ENCODE measurements around the gene MAK. TPM values are rescaled to one million over a fixed set of nuclear protein-coding genes. Genes with fewer than 3 reads are reported as not detected.
A peak's percentile ranks its signal among the peaks of the same experiment; 100 is the strongest.

Gene MAK
- total and polyA plus RNA-seq, 2 of the 13 experiments (the other 11 are each of a cell fraction or from before 2014, with no cell fraction given), result 0.04 TPM; not detected in 1

DNA sequence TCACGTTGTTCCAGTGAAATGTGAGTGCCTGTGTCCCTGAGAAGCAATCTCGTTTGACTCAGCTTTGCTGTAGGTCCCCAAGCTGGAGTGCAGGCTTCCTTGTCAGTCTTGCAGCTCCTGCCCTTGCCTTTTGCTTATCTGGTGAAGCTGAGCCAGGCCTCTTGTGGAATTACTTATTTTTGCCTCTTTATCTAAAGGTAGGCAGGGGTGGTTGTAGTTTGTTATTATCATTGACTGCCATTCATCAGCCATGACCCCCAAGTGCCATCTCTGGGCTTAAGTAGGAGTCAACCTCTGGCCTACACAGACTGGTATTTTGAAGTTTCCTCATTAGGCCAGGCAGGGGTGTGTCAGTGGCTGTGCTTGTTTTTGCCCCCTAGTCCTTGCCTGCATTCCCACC, 88.6 kb downstream of the MAK start:
- peak overlapping the region; percentile 94; the same call in 1 of the 2 replicates for H3K9ac ChIP-seq (ENCODE audit: insufficient read depth, low read depth, low read length)
- FAIRE-seq, result no peak
- CTCF ChIA-PET (ENCODE audit: low intra/inter-chr PET ratio, low total read pairs), result no interaction called here

GRCh38 chr6:10747251-10747972, 90.9 kb downstream of the MAK start, which contains the start of gene TMEM14B:
TMEM14B (plus strand) TSS chr6:10747805; CDS start chr6:10749246, 1,441 bp downstream.
- Histone ChIP-seq H3K36me3 (replicated peaks in 1 of 2; ENCODE audit: control insufficient read depth in 1 of 2, insufficient read depth in 2 of 2, low read length in 2 of 2) (peaks cover 9 to 21% of the 10 kb centered on the region in 2 experiments; a peak in 4 of 5 replicates), H2AFZ (ENCODE audit: low read length) (peak within 1 kb of the TSS; percentile 48), H3K4me2 (ENCODE audit: low read depth, low read length) (peak within 1 kb of the TSS; percentile 90), H4K20me1 (ENCODE audit: insufficient read depth, low read length) (no peaks in the 10 kb centered on the region), H3K4me1 (ENCODE audit: insufficient read depth, low read length) (peaks cover 29% of the 10 kb centered on the region), H3K9ac (ENCODE audit: insufficient read depth, low read depth, low read length) (peak within 1 kb of the TSS; percentile 94), H3K27me3 (ENCODE audit: control insufficient read depth in 1 of 2, insufficient read depth in 2 of 2, low read length in 2 of 2) (no peaks in the 10 kb centered on the region), H3K79me2 (ENCODE audit: insufficient read depth, low read length) (peaks cover 39% of the 10 kb centered on the region), H3K27ac (ENCODE audit: extremely low read length, insufficient read depth, low read length) (peak within 1 kb of the TSS; percentile 75), H3K4me3 (replicated peaks in 1 of 3; ENCODE audit: insufficient read depth in 1 of 3, low read depth in 2 of 3, low read length in 3 of 3) (peak within 1 kb of the TSS; percentile 73 to 87 (median 84)), H3K9me3 (ENCODE audit: low read length) (no peaks in the 10 kb centered on the region)
- intact Hi-C loops (cut with micrococcal nuclease; ENCODE audit: unreplicated experiment) (loop anchor here (1.0 to 5.0 kb wide), 3 partner anchors 24 to 240 kb away; partner anchors contain the start of genes C6orf52, PAK1IP1 and TMEM14C), in situ Hi-C loops (cut with HindIII; ENCODE audit: extremely low pct_ligation_motif_present, low pct_unique_long_range_greater_than_20kb) (no loop called here)
- ATAC-seq, result peak; percentile 98
- BruUV-seq (replicated peaks), result no TSS peak
- FAIRE-seq, result peak; percentile 88
- peak; percentile 97 for DNase-seq (ENCODE audit: low spot score)
- ChIA-PET CTCF (ENCODE audit: low intra/inter-chr PET ratio, low total read pairs) (no interaction called here), POLR2A (interaction anchor here (0.5 to 5.1 kb wide), 14 partner anchors 9 to 225 kb away, joined by 3 to 332 read pairs (median 4); partner anchors contain the start of genes C6orf52, PAK1IP1 and TMEM14C)
- 5% methylated on average over 22 of the region's 52 CpGs for WGBS (ENCODE audit: low lambda C conversion rate)
- TF ChIP-seq, protein P1, sequence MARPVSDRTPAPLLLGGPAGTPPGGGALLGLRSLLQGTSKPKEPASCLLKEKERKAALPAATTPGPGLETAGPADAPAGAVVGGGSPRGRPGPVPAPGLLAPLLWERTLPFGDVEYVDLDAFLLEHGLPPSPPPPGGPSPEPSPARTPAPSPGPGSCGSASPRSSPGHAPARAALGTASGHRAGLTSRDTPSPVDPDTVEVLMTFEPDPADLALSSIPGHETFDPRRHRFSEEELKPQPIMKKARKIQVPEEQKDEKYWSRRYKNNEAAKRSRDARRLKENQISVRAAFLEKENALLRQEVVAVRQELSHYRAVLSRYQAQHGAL (CRISPR knock-in tag; IDR thresholded peaks at IDR 0.05; ENCODE audit: not compliant biosample characterization), result peak; percentile 32
- TF ChIP-seq CBFB (CRISPR knock-in tag; IDR thresholded peaks at IDR 0.05), result 0 out of 2 replicates have a peak, but pooled peaks have one; percentile 69
- TF ChIP-seq, protein P2, sequence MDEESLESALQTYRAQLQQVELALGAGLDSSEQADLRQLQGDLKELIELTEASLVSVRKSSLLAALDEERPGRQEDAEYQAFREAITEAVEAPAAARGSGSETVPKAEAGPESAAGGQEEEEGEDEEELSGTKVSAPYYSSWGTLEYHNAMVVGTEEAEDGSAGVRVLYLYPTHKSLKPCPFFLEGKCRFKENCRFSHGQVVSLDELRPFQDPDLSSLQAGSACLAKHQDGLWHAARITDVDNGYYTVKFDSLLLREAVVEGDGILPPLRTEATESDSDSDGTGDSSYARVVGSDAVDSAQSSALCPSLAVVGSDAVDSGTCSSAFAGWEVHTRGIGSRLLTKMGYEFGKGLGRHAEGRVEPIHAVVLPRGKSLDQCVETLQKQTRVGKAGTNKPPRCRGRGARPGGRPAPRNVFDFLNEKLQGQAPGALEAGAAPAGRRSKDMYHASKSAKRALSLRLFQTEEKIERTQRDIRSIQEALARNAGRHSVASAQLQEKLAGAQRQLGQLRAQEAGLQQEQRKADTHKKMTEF (CRISPR knock-in tag; IDR thresholded peaks at IDR 0.05), result peak; percentile 99
- TF ChIP-seq, protein P3, sequence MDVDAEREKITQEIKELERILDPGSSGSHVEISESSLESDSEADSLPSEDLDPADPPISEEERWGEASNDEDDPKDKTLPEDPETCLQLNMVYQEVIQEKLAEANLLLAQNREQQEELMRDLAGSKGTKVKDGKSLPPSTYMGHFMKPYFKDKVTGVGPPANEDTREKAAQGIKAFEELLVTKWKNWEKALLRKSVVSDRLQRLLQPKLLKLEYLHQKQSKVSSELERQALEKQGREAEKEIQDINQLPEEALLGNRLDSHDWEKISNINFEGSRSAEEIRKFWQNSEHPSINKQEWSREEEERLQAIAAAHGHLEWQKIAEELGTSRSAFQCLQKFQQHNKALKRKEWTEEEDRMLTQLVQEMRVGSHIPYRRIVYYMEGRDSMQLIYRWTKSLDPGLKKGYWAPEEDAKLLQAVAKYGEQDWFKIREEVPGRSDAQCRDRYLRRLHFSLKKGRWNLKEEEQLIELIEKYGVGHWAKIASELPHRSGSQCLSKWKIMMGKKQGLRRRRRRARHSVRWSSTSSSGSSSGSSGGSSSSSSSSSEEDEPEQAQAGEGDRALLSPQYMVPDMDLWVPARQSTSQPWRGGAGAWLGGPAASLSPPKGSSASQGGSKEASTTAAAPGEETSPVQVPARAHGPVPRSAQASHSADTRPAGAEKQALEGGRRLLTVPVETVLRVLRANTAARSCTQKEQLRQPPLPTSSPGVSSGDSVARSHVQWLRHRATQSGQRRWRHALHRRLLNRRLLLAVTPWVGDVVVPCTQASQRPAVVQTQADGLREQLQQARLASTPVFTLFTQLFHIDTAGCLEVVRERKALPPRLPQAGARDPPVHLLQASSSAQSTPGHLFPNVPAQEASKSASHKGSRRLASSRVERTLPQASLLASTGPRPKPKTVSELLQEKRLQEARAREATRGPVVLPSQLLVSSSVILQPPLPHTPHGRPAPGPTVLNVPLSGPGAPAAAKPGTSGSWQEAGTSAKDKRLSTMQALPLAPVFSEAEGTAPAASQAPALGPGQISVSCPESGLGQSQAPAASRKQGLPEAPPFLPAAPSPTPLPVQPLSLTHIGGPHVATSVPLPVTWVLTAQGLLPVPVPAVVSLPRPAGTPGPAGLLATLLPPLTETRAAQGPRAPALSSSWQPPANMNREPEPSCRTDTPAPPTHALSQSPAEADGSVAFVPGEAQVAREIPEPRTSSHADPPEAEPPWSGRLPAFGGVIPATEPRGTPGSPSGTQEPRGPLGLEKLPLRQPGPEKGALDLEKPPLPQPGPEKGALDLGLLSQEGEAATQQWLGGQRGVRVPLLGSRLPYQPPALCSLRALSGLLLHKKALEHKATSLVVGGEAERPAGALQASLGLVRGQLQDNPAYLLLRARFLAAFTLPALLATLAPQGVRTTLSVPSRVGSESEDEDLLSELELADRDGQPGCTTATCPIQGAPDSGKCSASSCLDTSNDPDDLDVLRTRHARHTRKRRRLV (CRISPR knock-in tag; IDR thresholded peaks at IDR 0.05), result peak; percentile 97
- TF ChIP-seq ZNF251 (CRISPR knock-in tag; IDR thresholded peaks at IDR 0.05), result no peak
- TF ChIP-seq FOXK1 (CRISPR knock-in tag; IDR thresholded peaks at IDR 0.05; ENCODE audit: borderline replicate concordance, low read depth), result 0 out of 2 replicates have a peak, but pooled peaks have one; percentile 78
- peak; percentile 94 for TF ChIP-seq ZNF605 (CRISPR knock-in tag; IDR thresholded peaks at IDR 0.05)

More for the DNA sequence above, 88.6 kb downstream of the MAK start:
- Histone ChIP-seq H2AFZ (ENCODE audit: low read length) (no peak overlapping the region), H3K4me3 (replicated peaks in 1 of 3; ENCODE audit: insufficient read depth in 1 of 3, low read depth in 2 of 3, low read length in 3 of 3) (peak overlapping the region in 1 of 3 experiments; percentile 84; a peak in 1 of 6 replicates), H3K27me3 (ENCODE audit: control insufficient read depth in 1 of 2, insufficient read depth in 2 of 2, low read length in 2 of 2) (no peaks in the 10 kb centered on the region), H3K4me1 (ENCODE audit: insufficient read depth, low read length) (peaks cover 29% of the 10 kb centered on the region), H3K79me2 (ENCODE audit: insufficient read depth, low read length) (peaks cover 56% of the 10 kb centered on the region), H3K9me3 (ENCODE audit: low read length) (no peaks in the 10 kb centered on the region), H3K36me3 (replicated peaks in 1 of 2; ENCODE audit: control insufficient read depth in 1 of 2, insufficient read depth in 2 of 2, low read length in 2 of 2) (peaks cover 25 to 43% of the 10 kb centered on the region in 2 experiments), H3K4me2 (ENCODE audit: low read depth, low read length) (peak overlapping the region; percentile 90), H4K20me1 (ENCODE audit: insufficient read depth, low read length) (no peaks in the 10 kb centered on the region), H3K27ac (ENCODE audit: extremely low read length, insufficient read depth, low read length) (no peak overlapping the region)
- no peak for DNase-seq (ENCODE audit: low spot score)
- POLR2A ChIA-PET, result interaction anchor here (1.8 to 5.1 kb wide), 2 partner anchors 28 to 55 kb away, joined by 9 to 332 read pairs; partner anchors contain the start of genes C6orf52, PAK1IP1 and TMEM14C
- TF ChIP-seq MEIS1 (CRISPR knock-in tag; IDR thresholded peaks at IDR 0.05; ENCODE audit: borderline replicate concordance) (no peak), FOSL1 (CRISPR knock-in tag; IDR thresholded peaks at IDR 0.05; ENCODE audit: borderline replicate concordance) (no peak), ZNF546 (CRISPR knock-in tag; conservative IDR thresholded peaks at IDR 0.05) (no peak)
- BruUV-seq (replicated peaks), result no TSS peak
- WGBS (ENCODE audit: low lambda C conversion rate), result 71% methylated on average over 2 of the region's 2 CpGs
- ATAC-seq, result no peak
- in situ Hi-C loops (cut with HindIII; ENCODE audit: extremely low pct_ligation_motif_present, low pct_unique_long_range_greater_than_20kb), result no loop called here
- intact Hi-C loops (cut with micrococcal nuclease; ENCODE audit: unreplicated experiment), result loop anchor here (5.0 kb wide), 1 partner anchor 242 kb away; no protein-coding TSS in a partner anchor
